SK-N-SH treated with all-trans-retinoic acid at 6 μM for 48 hours (cell line): ENCODE measurements around the gene ADAMTS18.

Experiments
- ATAC-seq: fragments of 200-7000 bp; cut with Tn5 transposase; 3 replicates; pipeline ENCODE4 v1.9.1; 2020; ENCODE audit warnings: mild to moderate bottlenecking, moderate library complexity
- ARNTL ChIP-seq: fragments of 450-650 bp; formaldehyde crosslinking; IDR thresholded peaks from 2 replicates; pipeline ENCODE4 v1.5.0; 2020; ENCODE audit warnings: low read depth, mild to moderate bottlenecking, moderate library complexity, borderline replicate concordance
- BACH2 ChIP-seq: fragments of 250-450 bp; sonication (Bioruptor Pico); IDR thresholded peaks from 2 replicates; pipeline ENCODE4 v1.9.0; 2021; ENCODE audit warnings: mild to moderate bottlenecking, borderline replicate concordance
- CREB5 ChIP-seq: fragments of 250-450 bp; sonication (Bioruptor Pico); IDR thresholded peaks from 2 replicates; pipeline ENCODE4 v1.5.1; 2020; ENCODE audit warnings: low read depth, mild to moderate bottlenecking, moderate library complexity
- CSDC2 ChIP-seq: fragments of 250-450 bp; sonication (Bioruptor Pico); IDR thresholded peaks from 2 replicates; pipeline ENCODE4 v1.5.0; 2020; ENCODE audit warnings: mild to moderate bottlenecking, moderate library complexity
- CSRNP3 ChIP-seq: fragments of 250-450 bp; sonication (Bioruptor Pico); IDR thresholded peaks from 2 replicates; pipeline ENCODE4 v1.5.1; 2021; ENCODE audit warnings: mild to moderate bottlenecking, moderate library complexity
- ESRRG ChIP-seq: fragments of 250-450 bp; sonication (Bioruptor Pico); IDR thresholded peaks from 2 replicates; pipeline ENCODE4 v1.6.1; 2021; ENCODE audit warnings: mild to moderate bottlenecking
- GLIS3 ChIP-seq: fragments of 250-450 bp; sonication (Bioruptor Pico); IDR thresholded peaks from 2 replicates; pipeline ENCODE4 v1.5.0; 2020; ENCODE audit warnings: mild to moderate bottlenecking, moderate library complexity
- ISL1 ChIP-seq: fragments of 250-450 bp; sonication (Bioruptor Pico); IDR thresholded peaks from 2 replicates; pipeline ENCODE4 v2.1.2; 2022; ENCODE audit warnings: mild to moderate bottlenecking, moderate library complexity
- OSR1 ChIP-seq: fragments of 250-450 bp; sonication (Bioruptor Pico); IDR thresholded peaks from 2 replicates; pipeline ENCODE4 v1.8.0; 2022; ENCODE audit warnings: moderate library complexity, mild to moderate bottlenecking, inconsistent platforms
- PATZ1 ChIP-seq: fragments of 250-450 bp; sonication (Bioruptor Pico); IDR thresholded peaks from 2 replicates; pipeline ENCODE4 v1.8.0; 2020; ENCODE audit warnings: mild to moderate bottlenecking, moderate library complexity, borderline replicate concordance
- POU6F1 ChIP-seq: fragments of 250-450 bp; sonication (Bioruptor Pico); IDR thresholded peaks from 2 replicates; pipeline ENCODE4 v1.8.0; 2021; ENCODE audit warnings: low read depth, mild to moderate bottlenecking, moderate library complexity, borderline replicate concordance
- PPARA ChIP-seq: fragments of 250-450 bp; sonication (Bioruptor Pico); IDR thresholded peaks from 2 replicates; pipeline ENCODE4 v1.5.0; 2020; ENCODE audit warnings: mild to moderate bottlenecking, borderline replicate concordance
- RARB ChIP-seq: fragments of 250-450 bp; sonication (Bioruptor Pico); IDR thresholded peaks from 2 replicates; pipeline ENCODE4 v1.8.0; 2021; ENCODE audit warnings: mild to moderate bottlenecking, moderate library complexity
- SNAI2 ChIP-seq: fragments of 250-450 bp; sonication (Bioruptor Pico); IDR thresholded peaks from 2 replicates; pipeline ENCODE4 v1.5.0; 2020; ENCODE audit warnings: mild to moderate bottlenecking, moderate library complexity
- TCF4 ChIP-seq: fragments of 250-450 bp; sonication (Bioruptor Pico); IDR thresholded peaks from 2 replicates; pipeline ENCODE4 v1.8.0; 2021; ENCODE audit warnings: mild to moderate bottlenecking, moderate library complexity, borderline replicate concordance
- TOX ChIP-seq: fragments of 250-450 bp; sonication (Bioruptor Pico); IDR thresholded peaks from 2 replicates; pipeline ENCODE4 v1.8.0; 2021; ENCODE audit warnings: mild to moderate bottlenecking, moderate library complexity, borderline replicate concordance
- TSHZ2 ChIP-seq: fragments of 250-450 bp; sonication (Bioruptor Pico); IDR thresholded peaks from 2 replicates; pipeline ENCODE4 v1.5.0; 2020; ENCODE audit warnings: mild to moderate bottlenecking, moderate library complexity
- ZFP3 ChIP-seq: fragments of 250-450 bp; sonication (Bioruptor Pico); IDR thresholded peaks from 2 replicates; pipeline ENCODE4 v1.5.0; 2020; ENCODE audit warnings: mild to moderate bottlenecking, moderate library complexity
- ZFP30 ChIP-seq: fragments of 450-650 bp; formaldehyde crosslinking; IDR thresholded peaks from 2 replicates; pipeline ENCODE4 v1.5.0; 2022; ENCODE audit warnings: mild to moderate bottlenecking, moderate library complexity
- ZNF565 ChIP-seq: fragments of 450-650 bp; formaldehyde crosslinking; conservative IDR thresholded peaks from 2 replicates; pipeline ENCODE4 v1.5.0; 2020; ENCODE audit warnings: low read depth, mild to moderate bottlenecking, moderate library complexity
- ZNF70 ChIP-seq: fragments of 450-650 bp; formaldehyde crosslinking; IDR thresholded peaks from 2 replicates; pipeline ENCODE4 v1.5.0; 2020; ENCODE audit warnings: mild to moderate bottlenecking, moderate library complexity

The ADAMTS18 gene

GRCh38 chr16:77277141-77277540 is 157.7 kb downstream of the ADAMTS18 start:
- no peak for ATAC-seq

GRCh38 chr16:77276661-77277060 is 158.2 kb downstream of the ADAMTS18 start:
- ATAC-seq: no peak

More at GRCh38 chr16:77277141-77277540, 157.7 kb downstream of the ADAMTS18 start:
- TF ChIP-seq GLIS3 (no peak), TCF4 (CRISPR knock-in tag) (no peak), POU6F1 (CRISPR knock-in tag) (no peak), TOX (no peak), PPARA (CRISPR knock-in tag) (no peak), OSR1 (CRISPR knock-in tag) (no peak), ISL1 (CRISPR knock-in tag) (no peak), TSHZ2 (CRISPR knock-in tag) (no peak), BACH2 (CRISPR knock-in tag) (no peak), ARNTL (CRISPR knock-in tag) (no peak)

More at GRCh38 chr16:77276661-77277060, 158.2 kb downstream of the ADAMTS18 start:
- no peak for TF ChIP-seq CSDC2
- TF ChIP-seq ZNF565 (CRISPR knock-in tag): no peak
- no peak for TF ChIP-seq POU6F1 (CRISPR knock-in tag)
- TF ChIP-seq OSR1 (CRISPR knock-in tag): no peak
- TF ChIP-seq ARNTL (CRISPR knock-in tag): no peak
- no peak for TF ChIP-seq BACH2 (CRISPR knock-in tag)
- TF ChIP-seq ISL1 (CRISPR knock-in tag): no peak
- no peak for TF ChIP-seq CREB5 (CRISPR knock-in tag)
- TF ChIP-seq TSHZ2 (CRISPR knock-in tag): no peak
- TF ChIP-seq ZFP30: no peak
- TF ChIP-seq ZFP3: no peak
- TF ChIP-seq ESRRG (CRISPR knock-in tag): no peak
- no peak for TF ChIP-seq ZNF70
- no peak for TF ChIP-seq CSRNP3
- TF ChIP-seq PATZ1: no peak
- TF ChIP-seq PPARA (CRISPR knock-in tag): no peak
- TF ChIP-seq RARB: no peak
- TF ChIP-seq SNAI2 (CRISPR knock-in tag): no peak
